GM21825 (cell line): Measurements from ENCODE around the gene RRM1.
"Not testable (repeated sequence)": the region's sequence is repeated elsewhere in the genome, so short reads cannot be mapped to it uniquely, and the experiment has no call there.

Experiments used
- ATAC-seq: cut with Tn5 transposase; IDR thresholded peaks from one replicate; pipeline ENCODE4 v1.9.1; 2021; ENCODE audit warnings: mild to moderate bottlenecking, moderate library complexity; ENCODE audit not compliant: unreplicated experiment

Gene RRM1

DNA sequence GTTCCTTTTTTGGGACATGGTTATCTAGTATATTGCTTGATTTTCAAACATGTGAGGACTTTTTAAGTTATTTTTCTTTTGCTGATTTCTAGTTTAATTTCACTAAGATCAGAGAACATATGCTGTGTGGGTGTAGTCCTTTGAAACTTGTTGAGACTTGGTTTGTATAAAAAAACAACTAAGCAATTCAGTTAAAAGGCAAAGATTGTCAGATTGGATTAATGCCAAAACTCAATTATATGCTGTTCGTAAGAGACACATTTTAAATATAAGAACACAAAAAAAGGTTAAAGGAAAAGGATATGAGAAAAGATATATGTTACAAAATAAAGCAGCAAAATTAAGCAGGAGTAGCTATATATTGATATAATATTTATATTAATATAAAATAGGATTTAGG is 17.8 kb upstream of the RRM1 start:
- no peak for ATAC-seq

DNA sequence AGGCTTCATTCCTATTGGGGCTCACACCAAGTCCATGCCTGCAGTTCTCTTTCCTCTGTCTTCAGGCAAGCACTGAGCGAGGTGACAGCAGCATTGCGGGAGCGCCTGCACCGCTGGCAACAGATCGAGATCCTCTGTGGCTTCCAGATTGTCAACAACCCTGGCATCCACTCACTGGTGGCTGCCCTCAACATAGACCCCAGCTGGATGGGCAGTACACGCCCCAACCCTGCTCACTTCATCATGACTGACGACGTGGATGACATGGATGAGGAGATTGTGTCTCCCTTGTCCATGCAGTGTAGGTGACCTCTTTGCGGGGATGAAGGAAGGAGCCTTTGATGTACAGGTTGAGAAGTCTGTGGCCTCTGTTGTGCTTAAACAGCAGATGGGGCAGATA is 11.4 kb upstream of the RRM1 start:
- ATAC-seq, result no peak

DNA sequence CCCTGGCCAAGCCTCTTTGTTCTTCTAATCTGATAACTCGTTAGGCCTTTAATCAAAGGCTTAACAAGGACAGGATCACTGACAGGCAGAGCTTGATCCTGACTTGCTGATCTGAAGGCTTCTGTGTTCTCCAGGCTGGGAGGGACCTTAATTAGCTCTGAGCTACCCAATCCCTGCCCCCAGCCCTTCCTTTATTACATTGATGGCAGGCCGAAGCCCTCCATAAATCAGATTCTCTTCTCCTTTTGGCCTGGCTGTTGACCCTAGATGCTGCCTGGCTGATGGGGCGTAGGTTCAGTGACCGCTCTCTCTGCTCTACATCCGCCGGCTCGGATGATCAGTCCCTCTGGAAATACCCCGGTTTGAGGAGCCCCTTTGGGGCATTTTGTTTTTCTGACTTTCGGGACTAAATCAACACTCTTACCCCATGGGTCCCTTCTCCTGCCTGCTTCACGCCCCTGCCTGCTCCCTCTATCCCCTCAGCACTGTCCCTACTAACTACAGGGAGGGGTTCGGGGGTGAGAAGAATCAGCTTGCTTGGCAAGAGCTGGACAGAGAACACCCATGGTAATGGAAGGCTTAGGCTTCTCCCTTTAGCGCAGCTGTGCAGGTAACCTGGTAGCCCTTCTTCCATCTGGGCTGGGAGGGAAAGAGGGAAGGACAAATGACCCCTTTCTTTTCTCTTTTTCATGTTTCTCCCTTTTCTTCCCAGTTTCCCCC is 10.0 kb upstream of the RRM1 start:
- ATAC-seq, result no peak

DNA sequence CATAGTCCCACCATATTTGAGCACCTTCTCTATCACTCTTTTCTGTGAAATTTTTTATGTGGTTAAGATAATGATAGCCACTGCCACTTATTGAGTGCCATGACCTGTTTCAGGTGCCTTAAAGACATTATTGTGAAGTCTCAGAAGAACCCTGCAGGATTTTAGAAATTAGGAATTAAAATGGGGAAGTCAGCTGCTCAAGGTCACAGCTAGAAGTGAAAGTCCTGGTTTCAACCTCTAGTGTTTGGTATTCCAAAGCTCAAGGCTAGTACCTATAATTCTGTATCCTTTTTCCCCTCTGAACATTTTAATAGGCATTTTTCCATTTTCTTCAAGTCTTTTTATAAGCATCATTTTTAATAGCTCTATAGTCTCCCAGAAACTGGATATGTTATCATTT is 9.0 kb upstream of the RRM1 start:
- ATAC-seq, result no peak

- ATAC-seq, result no peak
These were observed 7.8 kb upstream of the RRM1 start for GRCh38 chr11:4086575-4087353.

GRCh38 chr11:4087551-4087950 is 7.0 kb upstream of the RRM1 start:
- ATAC-seq, result no peak

DNA sequence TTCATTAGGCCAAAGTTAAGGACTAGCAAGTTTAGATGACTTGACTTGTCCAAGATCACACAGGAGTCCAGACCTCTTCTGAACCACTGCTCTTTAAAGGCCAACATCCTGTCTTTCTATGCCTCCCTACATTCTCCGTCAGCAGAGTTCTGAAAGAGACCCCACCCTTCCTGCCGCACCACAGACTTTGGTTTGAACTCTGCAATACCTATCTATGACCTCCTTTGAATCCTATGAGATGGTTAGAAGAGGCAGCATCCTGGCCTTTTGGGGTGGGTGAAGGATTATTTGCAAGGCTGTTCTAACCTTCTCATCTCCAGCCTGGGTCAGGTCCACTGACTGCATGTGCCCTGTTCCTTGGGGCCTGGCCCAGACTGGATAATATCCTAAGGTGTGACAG is 4.3 kb upstream of the RRM1 start:
- no peak for ATAC-seq

DNA sequence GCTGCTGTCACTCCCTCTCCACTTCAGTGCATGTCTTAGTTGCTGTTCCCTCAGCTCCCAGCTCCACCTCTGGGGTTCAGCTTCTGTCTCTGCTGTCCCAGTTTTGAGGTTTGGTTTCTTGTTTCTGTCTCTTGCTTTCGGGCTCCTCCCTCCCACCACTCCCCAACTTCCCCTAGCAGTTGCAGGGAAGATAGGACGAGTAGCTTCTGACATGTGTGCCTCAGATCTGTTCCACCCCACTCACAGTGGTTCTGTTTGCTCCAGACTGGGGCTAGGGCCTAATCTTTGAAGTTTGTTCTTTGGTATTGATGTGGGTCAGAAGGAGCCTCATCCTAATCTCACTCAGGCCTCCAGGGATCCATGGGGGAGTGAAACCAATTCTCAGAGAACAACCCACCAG is 2.6 kb upstream of the RRM1 start:
- no peak for ATAC-seq

- peak; percentile 15 for ATAC-seq
These were observed 866 bp upstream of the RRM1 start for GRCh38 chr11:4093519-4094347.

DNA sequence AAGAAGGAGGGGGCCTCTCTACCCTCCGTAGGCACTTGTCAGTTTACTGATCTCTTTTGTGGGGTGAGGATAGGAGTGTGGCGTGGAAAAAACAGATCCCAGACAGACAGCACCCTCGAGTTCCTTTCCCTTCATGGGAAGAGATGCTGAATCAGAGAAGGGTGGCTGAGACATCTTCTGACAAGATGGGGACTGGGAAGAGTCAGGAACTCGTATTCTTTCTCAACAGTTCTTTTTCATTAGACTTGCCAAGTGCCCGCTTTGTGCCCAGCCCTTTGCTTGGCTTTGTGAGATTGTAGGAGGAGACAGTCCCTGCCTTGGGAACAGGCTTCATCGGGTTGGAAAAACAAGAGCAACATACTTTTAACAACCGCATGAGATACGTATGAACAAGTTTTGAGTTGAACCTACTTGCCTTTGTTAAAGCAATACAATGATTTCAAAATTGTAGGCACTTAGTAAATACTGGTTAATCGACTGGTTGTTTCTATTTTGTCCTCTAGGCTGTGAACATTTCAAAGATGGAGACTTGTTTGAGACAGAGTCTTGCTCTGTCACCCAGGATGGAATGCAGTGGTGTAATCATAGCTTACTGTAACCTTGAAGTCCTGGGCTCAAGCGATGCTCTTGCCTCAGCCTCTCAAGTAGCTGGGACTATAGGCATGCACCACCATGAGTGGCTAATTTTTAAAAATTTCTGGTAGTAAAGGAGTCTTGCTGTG is 1.1 kb downstream of the RRM1 start:
- no peak for ATAC-seq

DNA sequence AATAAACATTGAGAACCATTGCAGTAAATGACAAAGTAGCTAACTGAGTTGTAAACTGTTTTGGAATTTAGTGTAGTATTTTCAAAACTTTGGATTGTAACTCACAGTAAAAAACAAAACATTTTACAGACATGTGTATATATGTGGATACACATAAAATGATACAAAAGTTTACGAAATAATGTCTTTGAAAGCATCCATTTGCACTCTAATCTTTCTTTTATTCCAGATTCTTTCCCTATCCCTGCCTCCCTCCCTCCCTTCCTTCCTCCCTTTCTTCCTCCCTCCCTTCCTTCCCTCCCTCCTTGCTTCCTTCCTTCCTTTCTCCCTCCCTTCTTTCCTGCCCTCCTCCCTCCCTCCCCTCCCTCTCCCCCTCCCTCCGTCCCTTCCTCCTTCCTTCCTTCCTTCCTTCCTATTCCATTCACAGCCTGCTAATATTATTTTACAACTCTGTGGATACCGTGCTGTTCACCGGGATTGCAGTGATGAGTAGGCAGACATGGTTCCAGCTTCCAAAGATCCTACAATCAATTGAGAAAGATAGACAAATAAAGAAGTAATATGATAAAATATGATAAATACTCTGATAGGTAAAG is 3.5 kb downstream of the RRM1 start:
- ATAC-seq, result no peak

DNA sequence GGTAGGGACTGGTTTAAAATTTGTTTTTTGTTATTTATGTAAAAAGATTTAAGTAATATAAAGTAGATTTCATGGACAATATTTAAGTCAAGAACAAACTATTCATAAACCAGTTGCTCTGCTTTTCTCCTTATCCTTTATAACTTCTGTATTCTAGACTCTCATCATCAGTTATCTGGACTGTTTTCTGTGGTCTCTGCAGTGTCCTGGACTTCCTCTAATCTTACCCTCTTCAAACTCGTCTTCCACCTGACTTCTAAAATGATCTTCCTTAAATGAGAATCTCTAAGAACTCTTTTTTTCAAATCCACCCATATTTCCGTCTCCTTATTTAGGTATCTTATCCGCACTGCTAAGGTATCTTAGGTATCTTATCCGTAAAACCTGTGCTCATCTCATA is 8.1 kb downstream of the RRM1 start:
- no peak for ATAC-seq

- ATAC-seq, result no peak
These were observed 8.7 kb downstream of the RRM1 start for GRCh38 chr11:4103269-4103668.

DNA sequence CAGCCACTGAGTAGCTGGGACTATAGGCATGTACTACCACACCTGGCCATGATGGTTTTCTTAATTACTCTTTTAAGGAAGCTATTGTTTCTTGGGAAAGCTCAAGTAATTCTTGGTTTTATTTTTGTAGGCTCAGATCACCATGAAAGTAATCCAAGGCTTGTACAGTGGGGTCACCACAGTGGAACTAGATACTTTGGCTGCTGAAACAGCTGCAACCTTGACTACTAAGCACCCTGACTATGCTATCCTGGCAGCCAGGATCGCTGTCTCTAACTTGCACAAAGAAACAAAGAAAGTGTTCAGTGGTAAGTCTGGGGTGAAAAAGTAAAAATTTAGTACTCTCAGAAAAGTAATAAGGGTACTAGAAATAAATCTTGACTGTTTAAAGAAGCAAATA is 11.3 kb downstream of the RRM1 start:
- ATAC-seq, result no peak

- ATAC-seq, result no peak
These were observed 17.2 kb downstream of the RRM1 start for GRCh38 chr11:4111834-4112233.

- no peak for ATAC-seq
These were observed 20.5 kb downstream of the RRM1 start for GRCh38 chr11:4115128-4115527.

GRCh38 chr11:4118107-4118506 is 23.5 kb downstream of the RRM1 start:
- no peak for ATAC-seq

DNA sequence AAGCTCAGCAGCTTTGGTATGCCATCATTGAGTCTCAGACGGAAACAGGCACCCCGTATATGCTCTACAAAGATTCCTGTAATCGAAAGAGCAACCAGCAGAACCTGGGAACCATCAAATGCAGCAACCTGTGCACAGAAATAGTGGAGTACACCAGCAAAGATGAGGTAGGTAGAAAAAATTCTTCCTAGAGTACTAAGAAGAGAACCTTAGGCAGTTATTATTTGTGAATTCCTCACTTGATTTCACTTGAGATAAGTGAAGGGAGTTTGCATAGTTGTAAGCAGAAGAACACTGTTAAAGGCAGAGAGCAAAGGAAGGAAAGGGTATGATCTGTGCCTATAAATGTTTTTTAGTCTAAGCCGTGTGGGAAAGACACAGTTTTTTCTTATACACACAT is 28.6 kb downstream of the RRM1 start:
- ATAC-seq, result no peak

GRCh38 chr11:4125141-4125540 is 30.5 kb downstream of the RRM1 start:
- no peak for ATAC-seq

- ATAC-seq, result no peak
These were observed 32.8 kb downstream of the RRM1 start for GRCh38 chr11:4127357-4127756.

- ATAC-seq, result not testable (repeated sequence)
These were observed 35.6 kb downstream of the RRM1 start for GRCh38 chr11:4130219-4130618.
